HG02763 (cell line): Measurements from ENCODE around the gene RBM15.

Experiments used
- ATAC-seq: cut with Tn5 transposase; IDR thresholded peaks from one replicate; pipeline ENCODE4 v1.9.1; 2021; ENCODE audit warnings: mild to moderate bottlenecking, moderate library complexity; ENCODE audit not compliant: unreplicated experiment

RBM15 gene

DNA sequence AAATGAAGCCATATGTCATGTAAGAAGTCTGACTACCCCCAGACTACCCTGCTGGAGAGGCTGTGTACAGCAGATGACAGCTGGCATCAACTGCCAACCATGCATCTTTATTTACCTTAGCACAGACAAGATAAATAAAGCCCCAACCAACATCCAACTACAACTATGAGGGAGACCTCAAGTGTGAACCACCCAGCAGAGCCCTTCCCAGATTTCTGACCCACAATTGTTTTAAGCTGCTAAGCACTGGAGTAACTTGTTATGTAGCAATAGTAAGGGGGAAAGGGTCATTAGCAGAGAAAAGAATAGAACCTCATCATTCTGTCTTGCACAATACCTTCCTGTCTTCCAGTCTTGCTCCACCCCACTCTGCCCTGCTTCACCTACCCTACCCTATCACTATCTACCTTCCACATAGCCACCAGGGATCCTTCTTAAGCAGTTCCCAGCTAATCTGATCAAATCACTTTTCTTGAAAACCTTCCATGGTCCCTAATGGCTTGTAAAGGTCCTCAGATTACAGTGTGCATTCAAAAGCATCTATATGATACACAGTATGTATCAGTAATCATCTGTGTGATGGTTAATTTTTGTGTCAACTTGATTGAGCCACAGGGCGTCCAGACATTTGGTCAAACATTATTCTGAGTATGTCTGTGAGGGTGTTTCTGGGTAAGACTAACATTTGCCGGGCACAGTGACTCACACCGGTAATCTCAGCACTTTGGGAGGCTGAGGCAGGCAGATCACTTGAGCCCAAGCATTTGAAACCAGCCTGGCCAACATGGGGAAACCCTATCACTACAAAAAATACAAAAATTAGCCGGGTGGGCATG is 19.6 kb upstream of the RBM15 start:
- no peak for ATAC-seq

DNA sequence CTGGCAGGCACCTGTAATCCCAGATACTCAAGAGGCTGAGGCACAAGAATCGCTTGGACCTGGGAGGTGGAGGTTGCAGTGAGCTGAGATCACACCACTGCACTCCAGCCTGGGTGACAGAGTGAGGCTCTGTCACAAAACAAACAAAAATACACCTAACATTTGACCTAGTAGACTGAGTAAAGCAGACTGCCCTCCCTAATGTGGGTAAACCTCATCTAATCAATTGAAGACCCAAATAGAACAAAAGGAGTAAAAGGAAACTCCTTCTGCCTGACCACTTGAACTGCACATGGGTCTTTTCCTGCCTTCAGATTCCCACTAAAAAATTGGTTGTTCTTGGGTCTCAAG is 19.0 kb upstream of the RBM15 start:
- no peak for ATAC-seq

DNA sequence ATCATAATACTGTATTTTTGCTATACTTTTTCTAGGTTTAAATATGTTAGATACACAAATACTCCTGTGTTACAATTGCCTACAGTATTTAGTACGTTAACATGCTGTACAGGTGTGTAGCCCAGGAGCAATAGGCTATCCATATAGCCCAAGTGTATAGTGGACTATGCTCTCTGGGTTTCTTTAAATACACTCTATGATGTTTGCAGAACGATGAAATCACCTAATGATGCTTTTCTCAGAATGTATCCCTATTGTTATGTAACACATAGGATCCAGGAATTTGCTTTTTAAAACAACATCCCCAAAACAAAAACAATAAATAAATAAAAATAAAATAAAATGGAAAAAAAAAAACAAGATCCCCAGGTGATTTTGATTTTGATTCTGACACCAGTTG is 18.1 kb upstream of the RBM15 start:
- no peak for ATAC-seq

GRCh38 chr1:110321846-110322245 is 17.3 kb upstream of the RBM15 start:
- ATAC-seq = no peak

DNA sequence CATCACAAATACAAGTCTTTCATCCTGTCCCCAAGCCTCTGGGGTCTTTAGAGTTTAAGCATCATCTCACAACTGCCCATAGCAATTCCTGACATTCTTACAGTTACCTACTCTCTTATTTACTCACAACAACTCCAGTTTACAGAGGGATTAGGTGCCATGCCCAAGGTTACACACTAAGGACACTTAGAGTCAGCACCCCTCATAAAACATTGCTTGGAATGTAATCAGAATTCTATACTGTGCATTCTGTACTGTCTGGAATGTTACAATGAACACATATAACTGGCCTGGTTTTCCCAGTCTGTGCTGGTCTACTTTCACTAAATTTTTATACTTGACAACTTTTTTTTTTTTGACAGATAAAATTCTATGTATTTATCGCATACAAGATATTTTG is 14.5 kb upstream of the RBM15 start:
- ATAC-seq = no peak

DNA sequence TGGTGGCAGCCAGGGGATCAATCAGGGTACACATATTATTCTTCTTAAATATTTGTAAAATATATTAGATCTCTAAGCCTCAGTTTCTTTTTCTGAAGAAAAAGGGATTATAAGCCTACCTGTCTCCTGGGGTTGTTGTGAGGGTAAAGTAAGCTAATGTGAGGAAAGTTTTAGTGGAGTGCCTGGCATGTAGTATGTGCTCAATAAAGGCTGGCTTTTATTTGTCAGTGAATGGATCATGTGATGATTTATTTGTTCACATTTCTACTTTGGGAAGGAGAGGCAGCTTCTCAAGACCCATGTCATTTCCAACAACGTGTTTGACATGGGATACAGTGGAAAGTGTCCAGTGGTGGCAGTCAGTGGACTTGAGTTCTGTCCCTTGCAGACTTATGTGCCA is 12.4 kb upstream of the RBM15 start:
- no peak for ATAC-seq

- ATAC-seq = no peak
Observed at GRCh38 chr1:110328274-110328673, 10.9 kb upstream of the RBM15 start.

GRCh38 chr1:110328700-110329099 is 10.5 kb upstream of the RBM15 start:
- no peak for ATAC-seq

- no peak for ATAC-seq
Observed at GRCh38 chr1:110335265-110335664, 3.9 kb upstream of the RBM15 start.

DNA sequence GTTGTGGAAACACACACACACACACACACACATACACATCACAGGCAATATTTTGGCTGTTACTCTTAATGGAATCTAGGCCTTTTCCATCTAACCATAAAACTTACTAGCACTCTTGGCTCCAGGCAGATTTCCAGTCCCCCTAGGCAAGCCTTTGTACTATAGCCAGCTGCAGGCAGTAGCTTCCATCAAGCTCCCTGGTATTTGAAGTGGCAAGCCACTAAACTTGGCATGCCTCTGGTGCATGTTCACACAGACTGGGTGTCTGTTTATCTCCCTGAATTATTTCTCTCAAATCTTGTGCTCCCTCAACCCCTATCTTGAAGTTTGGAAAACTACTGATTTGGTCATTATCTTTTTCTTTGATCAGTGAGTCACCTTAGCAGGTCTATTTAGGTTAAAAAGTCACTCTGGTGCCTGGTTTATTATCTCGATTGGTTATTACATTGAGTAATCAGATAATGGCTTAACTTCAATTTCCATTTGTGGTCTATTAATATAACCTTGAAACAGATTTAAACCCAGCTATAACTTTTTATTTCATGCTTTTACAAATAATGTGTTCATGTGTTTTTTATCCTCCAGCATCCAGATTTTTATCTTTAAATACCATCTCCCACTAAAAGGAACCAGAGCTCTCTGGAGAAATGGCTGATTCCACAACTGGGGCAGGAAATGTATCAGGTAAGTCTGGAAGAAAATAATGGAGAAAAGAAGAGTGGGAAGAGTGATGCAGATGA is 2.7 kb upstream of the RBM15 start:
- no peak for ATAC-seq

DNA sequence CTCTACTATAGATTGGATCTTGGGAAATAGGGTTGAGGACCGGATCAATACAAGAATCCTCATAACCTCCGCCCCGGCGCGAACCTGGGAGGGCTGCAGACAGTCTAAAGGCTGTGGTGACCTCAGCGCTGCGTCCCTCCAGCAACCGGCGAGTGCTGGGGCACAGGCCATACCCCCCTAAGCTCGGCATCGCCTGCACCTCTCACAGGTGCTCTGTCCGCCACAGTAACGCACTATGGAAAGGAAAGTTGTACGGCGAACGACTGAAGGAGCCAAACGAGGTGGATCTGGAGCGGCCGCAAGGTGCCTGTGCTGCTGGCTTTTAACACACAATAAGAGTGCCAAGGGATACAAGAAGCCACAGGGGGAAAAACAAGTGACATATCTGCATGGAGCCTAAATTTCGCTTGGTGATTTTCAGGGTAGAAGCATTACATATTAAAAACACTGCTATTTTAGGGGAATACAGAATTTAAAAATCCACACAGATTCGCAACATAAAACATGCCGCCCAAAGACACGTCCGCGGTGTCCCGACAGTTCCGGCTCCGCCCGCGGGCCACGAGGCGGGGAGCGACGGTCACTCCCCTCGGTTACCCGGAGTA is 1.4 kb upstream of the RBM15 start:
- ATAC-seq = no peak

- ATAC-seq = peak; percentile 65
Observed at GRCh38 chr1:110338309-110338885, 780 bp upstream of the RBM15 start.

GRCh38 chr1:110339407-110340206 is 430 bp downstream of the RBM15 start:
- ATAC-seq = no peak

DNA sequence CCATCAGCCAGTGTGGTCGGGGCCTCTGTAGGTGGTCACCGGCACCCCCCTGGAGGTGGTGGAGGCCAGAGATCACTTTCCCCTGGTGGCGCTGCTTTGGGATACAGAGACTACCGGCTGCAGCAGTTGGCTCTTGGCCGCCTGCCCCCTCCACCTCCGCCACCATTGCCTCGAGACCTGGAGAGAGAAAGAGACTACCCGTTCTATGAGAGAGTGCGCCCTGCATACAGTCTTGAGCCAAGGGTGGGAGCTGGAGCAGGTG is 961 bp downstream of the RBM15 start:
- ATAC-seq = no peak

DNA sequence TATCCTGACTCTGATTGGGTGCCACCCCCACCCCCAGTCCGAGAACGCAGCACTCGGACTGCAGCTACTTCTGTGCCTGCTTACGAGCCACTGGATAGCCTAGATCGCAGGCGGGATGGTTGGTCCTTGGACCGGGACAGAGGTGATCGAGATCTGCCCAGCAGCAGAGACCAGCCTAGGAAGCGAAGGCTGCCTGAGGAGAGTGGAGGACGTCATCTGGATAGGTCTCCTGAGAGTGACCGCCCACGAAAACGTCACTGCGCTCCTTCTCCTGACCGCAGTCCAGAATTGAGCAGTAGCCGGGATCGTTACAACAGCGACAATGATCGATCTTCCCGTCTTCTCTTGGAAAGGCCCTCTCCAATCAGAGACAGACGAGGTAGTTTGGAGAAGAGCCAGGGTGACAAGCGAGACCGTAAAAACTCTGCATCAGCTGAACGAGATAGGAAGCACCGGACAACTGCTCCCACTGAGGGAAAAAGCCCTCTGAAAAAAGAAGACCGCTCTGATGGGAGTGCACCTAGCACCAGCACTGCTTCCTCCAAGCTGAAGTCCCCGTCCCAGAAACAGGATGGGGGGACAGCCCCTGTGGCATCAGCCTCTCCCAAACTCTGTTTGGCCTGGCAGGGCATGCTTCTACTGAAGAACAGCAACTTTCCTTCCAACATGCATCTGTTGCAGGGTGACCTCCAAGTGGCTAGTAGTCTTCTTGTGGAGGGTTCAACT is 2.1 kb downstream of the RBM15 start:
- ATAC-seq = no peak

DNA sequence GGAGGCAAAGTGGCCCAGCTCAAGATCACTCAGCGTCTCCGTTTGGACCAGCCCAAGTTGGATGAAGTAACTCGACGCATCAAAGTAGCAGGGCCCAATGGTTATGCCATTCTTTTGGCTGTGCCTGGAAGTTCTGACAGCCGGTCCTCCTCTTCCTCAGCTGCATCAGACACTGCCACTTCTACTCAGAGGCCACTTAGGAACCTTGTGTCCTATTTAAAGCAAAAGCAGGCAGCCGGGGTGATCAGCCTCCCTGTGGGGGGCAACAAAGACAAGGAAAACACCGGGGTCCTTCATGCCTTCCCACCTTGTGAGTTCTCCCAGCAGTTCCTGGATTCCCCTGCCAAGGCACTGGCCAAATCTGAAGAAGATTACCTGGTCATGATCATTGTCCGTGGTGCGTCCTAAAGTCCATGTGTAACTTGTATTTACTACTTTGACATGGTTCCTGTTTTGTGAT is 2.7 kb downstream of the RBM15 start:
- no peak for ATAC-seq

DNA sequence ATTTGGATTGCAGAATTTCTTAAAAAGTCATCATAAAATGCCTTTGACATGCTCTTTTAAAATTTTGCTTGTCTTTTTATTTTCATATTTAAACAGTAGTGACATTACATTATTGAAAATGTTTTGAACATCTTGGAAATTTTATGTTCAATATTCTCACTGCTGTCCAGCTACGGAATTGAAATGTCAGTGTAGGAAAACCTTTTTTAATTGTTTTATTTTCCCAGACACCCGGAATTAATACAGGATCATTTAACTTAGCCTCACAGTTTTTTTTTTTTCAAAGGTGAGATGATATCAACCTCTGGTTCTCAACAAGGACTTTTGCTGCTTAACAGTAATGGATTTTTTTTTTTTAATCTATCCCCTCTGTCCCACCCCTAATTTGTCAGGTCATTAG is 4.1 kb downstream of the RBM15 start:
- no peak for ATAC-seq

DNA sequence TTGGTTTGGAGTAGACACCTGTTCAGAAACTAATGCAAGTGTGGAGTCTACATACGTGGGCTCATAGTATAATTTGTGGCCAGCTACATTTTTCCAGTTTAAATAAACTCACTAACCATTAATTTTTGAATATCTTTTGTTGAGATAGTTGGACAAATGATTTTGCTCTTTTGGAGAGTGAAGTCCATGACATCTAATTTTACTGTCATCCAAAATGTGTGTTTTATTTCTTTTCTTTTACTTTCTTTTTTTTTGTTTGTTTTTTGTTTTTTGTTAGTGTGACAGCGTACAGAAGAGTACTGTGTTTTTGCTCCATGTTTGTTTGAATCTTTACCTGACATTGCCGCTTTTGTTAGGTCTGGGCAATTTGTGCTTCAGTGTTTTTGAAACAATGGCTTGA is 5.0 kb downstream of the RBM15 start:
- no peak for ATAC-seq

DNA sequence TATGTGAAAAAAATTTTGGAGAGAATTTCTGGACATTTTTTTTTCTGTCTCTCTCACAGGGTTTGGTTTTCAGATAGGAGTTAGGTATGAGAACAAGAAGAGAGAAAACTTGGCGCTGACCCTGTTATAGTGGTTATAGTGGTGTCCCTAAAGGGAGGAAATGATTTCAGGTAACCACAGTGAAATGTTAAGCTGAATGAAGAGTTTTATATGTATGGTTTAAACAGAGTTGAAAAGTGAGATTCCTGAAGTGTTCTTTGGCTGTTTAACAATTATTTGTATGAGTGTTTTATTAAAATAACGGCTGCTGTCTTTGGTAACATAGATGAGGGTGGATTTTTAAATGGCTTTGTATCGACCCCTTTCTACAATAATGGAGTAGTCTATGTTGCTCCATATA is 6.3 kb downstream of the RBM15 start:
- ATAC-seq = no peak

DNA sequence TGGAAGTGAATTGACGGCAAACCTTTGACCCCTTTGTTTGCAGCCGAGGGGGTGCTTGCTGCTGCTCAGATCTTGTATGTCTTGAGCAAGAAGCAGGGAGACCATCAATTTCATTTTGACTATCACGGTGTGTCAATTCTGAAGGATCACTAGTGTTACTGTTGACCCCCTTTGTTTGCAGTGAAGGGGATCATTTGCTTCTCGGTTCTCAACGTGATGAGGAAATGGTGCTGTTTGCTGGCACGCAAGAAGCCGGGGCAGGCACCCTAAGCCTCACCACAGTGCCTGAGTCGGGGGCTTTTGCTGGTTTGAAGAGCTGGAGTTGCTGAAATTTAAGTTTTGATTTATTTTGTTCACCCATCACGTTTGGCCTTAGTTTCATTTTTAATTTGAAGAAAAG is 7.5 kb downstream of the RBM15 start:
- no peak for ATAC-seq
